NCI-H2227 (cell line): ENCODE data around the gene CDKN2AIP.
"Not testable (repeated sequence)": the region's sequence is repeated elsewhere in the genome, so short reads cannot be mapped to it uniquely, and the experiment has no call there.

Experiments used
- DNase-seq: peaks from one replicate; lab custom pipeline; 2025; ENCODE audit not compliant: unreplicated experiment; lab: John Stamatoyannopoulos, UW

CDKN2AIP gene

DNA sequence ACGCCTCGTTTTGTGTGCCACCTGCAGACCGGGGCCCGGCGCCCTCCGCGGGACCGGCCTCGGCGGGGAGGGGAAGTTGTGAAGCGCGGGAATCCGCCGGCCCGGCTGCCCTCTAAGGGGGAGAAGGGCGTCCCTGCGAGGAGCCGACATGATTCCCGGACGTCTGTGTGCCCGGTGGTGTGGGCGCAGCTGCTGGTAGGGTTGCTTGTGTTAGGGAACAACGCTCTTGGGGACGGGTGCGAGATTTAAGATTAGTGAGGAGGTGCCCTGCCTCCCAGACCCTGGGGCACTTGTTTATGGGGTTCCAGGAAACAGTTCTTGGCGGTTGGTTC, 627 bp downstream of the CDKN2AIP start:
- peak; percentile 37 for DNase-seq

DNA sequence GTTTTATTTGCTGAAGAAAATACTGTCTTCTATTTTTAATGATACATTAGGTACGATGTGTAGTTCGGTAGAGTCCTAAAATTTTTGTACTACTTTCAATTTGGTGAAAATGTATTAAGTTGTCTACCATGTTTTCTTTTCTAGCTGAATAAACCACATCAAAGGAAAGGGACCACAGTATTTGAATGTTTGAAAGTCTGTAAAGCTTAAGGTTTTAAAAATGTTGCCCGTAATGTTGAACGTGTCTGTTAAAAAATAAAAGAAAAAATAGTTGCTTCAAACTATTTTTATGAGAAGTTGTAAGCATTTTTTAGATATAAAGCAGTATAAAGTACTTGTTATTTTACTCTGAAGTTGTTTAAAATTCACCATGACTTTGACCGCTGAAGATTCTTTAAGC, 3.2 kb downstream of the CDKN2AIP start:
- no peak for DNase-seq

DNA sequence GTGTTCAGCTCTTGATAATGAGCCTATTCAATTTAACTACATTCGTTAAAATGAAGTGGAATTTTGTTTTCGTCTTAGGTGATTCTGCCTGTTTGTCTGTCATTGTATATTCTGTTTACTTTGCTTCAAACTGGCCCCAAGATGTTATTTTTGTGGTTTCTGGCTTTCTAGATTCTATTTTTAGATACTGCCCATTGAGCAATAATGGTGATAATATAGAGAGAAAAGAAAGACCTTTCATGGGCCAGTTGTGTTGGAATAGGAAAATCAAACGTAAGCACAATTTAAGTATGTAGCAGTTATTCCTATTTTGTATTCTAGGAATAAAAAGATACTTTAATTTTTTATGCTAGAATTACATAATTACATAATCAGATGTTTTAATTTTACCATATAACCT, 4.0 kb downstream of the CDKN2AIP start:
- no peak for DNase-seq

DNA sequence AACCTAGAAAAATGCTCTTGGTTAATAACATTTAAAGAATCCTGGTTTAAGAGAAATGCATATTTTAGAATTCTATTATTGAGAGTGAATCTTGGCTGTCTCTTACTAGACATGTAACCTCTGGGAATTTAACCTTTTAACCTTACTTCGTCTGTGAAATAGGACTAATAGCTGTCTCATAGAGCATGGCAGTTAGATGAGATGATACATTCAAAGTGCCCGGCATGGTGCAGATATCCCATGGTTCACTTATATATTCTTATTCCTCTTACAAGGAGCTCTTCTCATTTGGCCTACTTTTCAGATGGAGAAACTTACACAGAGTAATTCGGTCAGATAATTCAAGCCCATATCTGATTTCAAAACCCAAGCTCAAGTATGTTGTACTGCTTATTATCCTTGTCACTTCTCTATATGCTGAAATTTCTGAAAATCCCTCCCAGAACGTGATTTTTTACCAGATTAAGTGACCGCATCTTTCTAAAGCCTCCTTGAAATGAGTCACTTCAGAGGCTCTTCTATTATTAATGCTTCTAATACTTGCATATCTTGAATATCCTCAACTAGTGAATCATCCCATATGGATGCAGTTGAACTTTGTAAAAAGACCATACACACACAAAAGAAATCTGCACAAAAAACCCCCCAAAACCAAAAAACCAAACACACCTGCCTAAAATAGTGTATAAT, 4.9 kb downstream of the CDKN2AIP start:
- no peak for DNase-seq

DNA sequence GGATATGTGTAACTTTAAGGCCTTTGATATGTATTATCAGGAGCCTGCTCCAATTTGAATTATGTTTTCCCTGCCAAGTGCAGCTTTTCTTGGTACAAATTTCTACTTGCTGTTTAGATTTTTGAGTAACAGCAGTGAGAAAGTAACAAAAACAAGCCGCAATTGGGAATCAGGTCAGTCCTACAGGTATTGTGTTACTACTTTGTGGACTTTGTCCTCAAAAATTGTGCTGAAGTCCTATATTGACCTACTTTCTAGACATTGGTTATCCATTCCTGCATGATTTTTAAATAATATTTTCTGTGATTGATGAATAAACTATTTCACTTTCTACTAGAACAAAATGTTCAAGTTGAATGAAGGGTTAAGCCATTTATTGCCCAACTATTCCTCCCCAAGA, 5.7 kb downstream of the CDKN2AIP start:
- DNase-seq, result no peak

DNA sequence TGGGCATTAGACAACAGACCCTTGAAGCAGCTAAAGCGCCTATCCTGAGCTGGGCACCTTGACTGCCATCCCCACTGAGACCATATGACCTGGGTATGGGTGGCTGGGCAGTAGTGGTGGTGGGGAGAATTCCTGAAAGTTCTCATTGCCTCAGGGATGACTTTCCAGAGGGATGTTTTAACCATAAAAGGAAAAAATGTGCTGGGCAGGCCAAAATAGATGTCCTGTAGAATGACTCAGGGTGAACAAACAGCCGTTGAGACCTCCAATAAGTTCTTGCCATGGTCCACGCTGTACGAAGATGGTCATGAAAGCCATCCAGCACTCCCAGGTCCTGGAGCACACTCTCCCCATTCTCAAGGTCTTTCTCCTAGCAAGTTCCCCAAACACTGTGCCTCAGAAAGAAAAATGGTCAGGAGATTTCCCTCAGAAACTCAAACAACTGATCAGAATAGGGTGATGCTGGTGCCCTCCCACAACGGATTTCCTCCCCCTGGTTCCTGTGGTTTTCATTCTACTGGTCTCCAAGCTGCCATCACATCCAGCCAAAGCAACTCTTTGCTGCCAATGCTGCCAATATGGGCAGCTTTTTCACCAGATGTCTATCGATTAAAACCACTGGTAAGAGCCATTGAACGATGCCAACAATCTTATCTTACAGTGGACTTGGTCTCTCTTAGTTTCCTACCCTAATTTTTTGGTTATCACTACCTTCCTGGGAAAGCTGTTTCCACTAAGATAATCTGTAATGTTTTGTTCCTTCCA, 11.2 kb downstream of the CDKN2AIP start:
- DNase-seq, result no peak

DNA sequence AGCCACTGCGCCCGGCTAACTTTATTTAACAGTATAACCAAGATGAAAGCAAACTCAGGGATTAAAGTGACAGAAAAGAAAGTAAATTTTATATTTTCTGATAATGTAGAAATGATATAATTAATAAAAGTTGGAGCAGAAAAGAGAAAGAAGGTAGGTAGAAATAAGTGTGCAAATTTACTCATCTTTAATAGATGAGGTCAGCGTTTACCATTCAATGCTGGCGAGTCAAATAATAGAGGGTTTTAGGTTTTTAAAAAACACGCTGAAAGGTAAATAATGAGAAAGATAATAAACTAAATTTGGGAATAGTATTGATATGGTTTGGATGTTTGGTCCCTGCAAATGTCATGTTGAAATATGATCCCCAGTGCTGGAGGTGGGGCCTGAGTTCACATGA, 13.6 kb downstream of the CDKN2AIP start:
- DNase-seq, result no peak

DNA sequence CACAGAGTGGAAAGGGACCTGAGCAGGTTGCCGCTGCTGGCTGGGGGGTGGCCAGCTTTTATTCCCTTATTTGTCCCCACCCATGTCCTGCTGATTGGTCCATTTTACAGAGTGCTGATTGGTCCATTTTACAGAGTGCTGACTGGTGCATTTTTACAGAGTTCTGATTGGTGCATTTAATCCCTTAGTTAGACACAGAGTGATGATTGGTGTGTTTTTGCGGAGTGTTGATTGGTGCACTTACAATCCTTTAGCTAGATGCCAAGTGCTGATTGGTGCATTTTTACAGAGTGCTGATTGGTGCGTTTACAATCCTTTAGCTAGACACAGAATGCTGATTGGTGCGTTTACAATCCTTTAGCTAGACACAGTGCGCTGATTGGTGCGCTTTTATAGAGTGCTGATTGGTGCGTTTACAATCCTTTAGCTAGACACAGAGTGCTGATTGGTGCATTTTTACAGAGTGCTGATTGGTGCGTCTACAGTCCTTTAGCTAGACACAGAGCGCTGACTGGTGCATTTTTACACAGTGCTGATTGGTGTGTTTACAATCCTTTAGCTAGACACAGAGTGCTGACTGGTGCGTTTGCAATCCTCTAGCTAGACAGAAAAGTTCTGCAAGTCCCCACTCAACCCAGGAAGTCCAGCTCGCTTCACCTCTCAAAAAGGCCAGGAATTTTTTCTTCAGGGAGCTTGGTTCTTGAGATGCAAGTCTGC, 19.6 kb downstream of the CDKN2AIP start:
- not testable (repeated sequence) for DNase-seq

DNA sequence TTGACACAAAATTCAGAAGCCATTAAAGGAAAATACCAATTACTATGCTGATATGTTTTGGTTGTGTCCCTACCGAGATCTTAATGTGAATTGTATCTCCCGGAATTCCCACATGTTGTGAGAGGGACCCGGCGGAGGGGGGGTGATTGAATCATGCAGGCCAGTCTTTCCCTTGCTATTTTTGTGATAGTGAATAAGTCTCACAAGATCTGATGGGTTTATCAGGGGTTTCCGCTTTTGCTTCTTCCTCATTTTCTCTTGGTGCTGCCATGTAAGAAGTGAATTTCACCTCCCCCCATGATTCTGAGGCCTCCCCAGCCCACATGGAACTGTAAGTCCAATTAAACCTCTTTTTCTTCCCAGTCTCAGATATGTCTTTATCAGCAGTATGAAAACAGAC, 21.4 kb downstream of the CDKN2AIP start:
- DNase-seq, result not testable (repeated sequence)

DNA sequence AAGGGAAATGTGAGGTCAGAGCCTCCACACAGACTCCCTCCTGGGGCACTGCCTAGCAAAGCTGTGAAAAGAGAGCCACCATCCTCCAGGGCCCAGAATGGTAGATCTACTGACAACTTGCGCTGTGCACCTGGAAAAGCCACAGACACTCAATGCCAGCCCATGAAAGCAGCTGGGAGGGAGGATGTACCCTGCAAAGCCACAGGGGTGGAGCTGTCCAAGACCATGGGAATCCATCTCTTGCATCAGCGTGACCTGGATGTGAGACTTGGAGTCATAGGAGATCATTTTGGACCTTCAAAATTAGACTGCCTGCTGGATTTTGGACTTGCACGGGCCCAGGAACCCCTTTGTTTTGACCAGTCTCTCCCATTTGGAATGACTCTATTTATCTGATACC, 22.8 kb downstream of the CDKN2AIP start:
- DNase-seq, result no peak

DNA sequence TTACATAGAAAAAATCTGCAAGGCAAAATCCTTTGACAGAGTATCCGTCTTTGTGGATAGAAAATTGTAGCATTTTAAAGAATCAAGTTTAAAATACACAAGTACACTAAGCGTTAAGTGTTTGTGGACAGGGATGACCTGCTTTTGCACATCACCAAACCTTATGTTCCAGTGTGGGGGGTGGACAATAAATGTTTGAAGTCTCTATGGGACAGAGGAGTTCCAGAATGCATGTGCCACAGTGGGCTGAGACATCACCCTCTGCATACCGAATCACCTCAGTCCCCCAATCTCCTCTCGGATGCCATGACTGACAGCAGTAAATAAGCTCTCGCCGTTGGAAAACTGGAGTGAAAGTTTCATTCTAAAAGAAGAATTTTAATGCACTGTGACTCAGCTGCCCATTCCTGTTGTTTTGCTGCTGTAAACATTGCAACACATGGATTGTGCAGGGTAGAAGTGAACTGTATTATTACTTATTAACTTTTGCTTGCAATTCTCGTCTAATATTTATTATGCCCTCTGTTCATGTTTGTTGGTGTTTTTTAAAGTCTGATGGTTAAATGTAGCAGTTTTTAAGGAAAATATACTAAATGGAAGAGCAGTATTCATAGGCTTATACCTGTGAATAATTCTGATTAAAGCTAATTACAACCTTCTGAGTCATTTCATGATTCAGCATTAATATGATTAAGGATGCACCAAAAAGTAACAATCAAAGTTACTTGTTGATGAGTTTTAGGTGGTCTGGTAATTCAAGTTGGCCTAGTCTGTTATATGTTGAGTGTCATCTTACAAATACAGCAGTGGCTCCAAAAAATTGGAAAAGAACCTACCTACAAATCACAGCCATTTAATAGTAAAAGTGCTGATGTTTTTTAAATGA, 24.0 kb downstream of the CDKN2AIP start:
- no peak for DNase-seq

DNA sequence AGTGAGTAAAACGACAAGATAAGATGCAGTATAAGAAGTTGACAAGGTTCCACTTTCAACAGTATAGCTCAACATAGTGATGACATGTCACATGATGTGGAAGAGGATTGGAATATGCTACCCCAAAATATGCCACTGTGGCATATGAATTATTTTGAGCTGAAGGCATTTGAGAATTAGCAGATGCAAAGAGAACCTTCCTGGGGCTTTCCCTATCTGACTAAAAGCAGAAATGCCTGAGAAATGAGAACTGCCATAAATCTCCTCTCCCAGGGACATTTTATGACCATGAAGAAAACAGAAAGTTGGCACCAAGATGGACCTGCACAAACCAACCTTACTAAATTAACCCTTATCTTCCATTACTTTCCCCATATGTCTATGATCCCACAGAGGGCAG, 24.8 kb downstream of the CDKN2AIP start:
- DNase-seq, result no peak

DNA sequence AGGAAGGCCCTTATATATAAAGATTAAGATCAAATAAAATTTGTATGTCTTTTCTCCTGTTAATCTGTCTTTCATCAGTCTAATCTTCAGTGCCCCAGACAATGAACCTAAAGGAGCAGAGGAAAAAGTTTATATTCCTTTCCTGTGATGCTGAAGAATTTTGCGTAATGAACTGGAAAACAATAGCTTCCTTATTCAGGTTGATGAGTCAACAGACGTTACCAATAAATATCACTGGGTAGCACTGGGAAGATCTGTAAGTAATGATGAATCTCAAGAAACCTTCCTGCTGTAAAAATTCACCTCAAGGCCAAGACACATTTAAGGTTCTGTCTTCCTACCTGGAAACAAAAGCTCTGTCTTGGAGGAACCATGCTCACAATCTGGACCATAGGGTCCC, 25.5 kb downstream of the CDKN2AIP start:
- DNase-seq, result no peak

DNA sequence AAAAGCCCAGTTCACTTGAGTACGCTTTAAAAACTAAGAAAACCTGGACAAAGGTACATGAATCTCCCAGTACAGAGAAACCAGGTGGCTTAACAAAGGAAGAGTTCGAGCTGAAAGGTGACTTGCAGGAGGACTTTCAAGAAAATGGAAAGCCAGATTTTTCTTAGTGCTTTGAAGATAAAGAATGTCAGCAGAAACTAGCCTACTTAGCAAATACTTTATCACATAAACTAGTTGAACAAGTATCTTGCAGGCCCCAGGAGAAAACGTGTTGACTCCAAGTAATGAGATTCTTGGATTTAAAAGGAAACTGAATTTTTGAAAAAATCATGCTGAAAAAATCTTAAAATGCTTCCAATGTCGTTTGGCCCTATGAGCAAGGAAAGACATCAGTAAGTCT, 26.4 kb downstream of the CDKN2AIP start:
- no peak for DNase-seq

DNA sequence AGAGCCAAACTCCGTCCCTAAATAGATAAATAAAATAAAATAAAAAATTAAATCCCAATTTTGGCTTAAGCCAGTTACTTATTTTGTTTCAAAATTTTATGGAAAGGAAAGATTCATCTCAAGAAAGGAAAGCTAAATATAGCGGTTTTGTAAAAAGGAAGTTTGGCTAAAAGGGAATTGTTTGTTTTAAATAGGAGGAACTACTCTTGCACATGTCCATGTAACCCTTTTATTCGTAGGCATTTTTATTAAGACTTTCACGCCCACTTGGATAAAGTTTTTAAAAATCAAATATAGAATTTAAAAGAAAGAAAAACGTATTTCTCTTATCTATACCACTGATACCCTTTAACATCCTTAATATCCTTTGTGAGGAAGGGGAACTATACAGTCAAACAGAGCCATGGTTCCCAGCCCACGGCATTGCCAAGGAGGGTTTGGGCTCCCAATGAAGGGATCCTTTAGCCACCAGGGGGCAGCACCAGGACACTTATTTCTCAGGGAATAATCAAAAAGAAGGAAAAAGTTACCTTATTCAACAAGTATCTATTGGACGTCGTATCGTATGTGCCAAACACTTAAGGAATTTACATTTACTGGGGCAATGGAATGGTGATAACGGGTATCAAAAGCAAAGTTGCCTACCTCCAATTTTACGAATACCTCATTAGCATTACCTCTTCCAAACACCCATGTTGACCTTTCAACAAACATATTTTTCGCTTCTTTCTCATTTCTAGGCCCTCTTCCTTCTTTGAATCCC, 27.7 kb downstream of the CDKN2AIP start:
- peak; percentile 80 for DNase-seq

DNA sequence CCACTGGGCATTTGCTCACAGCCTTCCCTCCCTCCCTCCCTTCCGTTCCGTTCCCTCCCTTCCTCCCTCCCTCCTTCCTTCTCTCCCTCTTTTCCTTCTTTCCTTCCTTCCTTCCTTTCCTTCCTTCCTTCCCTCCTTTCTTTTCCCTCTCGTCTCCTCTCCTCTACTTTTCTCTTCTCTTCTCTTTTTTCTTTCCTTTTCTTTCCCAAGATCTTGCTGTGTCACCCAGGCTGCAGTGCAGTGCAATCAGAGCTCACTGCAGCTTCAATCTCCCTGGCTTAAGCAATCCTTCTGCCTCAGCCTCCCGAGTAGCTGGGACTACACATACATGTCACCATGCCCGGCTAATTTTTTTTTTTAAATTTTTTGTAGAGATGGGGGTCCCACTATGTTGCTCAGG, 33.7 kb downstream of the CDKN2AIP start:
- no peak for DNase-seq

DNA sequence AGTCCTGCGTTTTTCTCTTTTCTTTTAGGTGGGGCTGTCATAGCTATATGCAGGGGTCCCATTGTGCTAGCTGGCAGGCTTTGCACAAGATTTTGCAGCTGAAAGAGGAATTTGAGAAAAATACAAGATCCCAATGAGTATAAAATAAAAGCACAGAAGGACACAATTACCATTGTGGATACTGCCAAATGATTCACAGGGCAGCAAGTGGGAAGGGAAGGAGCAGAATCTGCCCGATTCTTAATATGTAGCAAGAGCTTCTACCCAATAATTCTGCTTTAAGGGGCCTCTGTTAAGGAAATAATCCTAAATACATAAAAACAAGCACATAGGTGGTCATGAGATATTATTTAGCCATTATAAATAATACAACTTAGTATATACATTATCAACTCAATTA, 34.5 kb downstream of the CDKN2AIP start:
- no peak for DNase-seq

DNA sequence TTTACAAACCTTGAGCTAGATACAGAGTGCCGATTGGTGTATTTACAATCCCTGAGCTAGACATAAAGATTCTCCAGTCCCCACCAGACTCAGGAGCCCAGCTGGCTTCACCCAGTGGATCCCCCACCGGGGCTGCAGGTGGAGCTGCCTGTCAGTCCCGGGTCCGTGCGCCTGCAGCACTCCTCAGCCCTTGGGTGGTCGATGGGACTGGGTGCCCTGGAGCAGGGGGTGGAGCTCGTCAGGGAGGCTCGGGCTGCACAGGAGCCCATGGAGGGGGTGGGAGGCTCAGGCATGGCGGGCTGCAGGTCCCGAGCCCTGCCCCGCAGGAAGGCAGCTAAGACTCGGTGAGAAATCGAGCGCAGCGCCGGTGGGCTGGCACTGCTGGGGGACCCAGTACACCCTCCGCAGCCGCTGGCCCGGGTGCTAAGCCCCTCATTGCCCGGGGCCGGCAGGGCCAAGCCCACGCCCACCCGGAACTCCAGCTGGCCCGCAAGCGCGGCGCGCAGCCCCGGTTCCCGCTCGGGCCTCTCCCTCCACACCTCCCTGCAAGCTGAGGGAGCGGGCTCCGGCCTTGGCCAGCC, 38.2 kb downstream of the CDKN2AIP start:
- DNase-seq, result not testable (repeated sequence)

DNA sequence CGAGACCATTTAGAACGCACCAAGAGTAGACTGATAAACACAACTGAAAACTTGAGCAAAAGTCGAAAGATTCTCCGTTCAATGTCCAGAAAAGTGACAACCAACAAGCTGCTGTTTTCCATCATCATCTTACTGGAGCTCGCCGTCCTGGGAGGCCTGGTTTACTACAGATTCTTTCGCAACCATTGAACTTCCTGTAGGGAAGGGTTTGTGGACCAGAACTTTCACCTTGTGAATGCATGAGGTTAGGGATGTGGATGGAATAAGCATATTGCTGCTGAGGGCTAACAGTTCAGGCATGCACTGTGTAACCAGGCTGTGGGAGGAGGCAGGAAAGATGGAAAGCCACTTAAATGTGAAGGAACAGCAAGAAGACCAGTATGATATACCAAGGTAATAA, 39.6 kb downstream of the CDKN2AIP start:
- DNase-seq, result no peak
